GM12801 (cell line): ENCODE measurements around the gene ZNF414.

Experiments used
- CTCF ChIP-seq: IDR thresholded peaks from one replicate; pipeline ENCODE4 v1.5.1; 2011; ENCODE audit warnings: control low read depth; ENCODE audit not compliant: insufficient read length; ENCODE audit errors: extremely low read depth

Gene ZNF414

GRCh38 chr19:8481616-8482015 is 32.4 kb downstream of the ZNF414 start:
- TF ChIP-seq CTCF: no peak

GRCh38 chr19:8481201-8481600 is 32.8 kb downstream of the ZNF414 start:
- no peak for TF ChIP-seq CTCF

GRCh38 chr19:8478598-8478997 is 35.4 kb downstream of the ZNF414 start:
- TF ChIP-seq CTCF: no peak

GRCh38 chr19:8477889-8478288 is 36.1 kb downstream of the ZNF414 start:
- TF ChIP-seq CTCF: no peak

GRCh38 chr19:8476524-8476923 is 37.4 kb downstream of the ZNF414 start:
- no peak for TF ChIP-seq CTCF

- TF ChIP-seq CTCF: no peak
Observed at GRCh38 chr19:8475005-8475404, 39.0 kb downstream of the ZNF414 start.

GRCh38 chr19:8473648-8474476 is 40.1 kb downstream of the ZNF414 start:
- TF ChIP-seq CTCF: no peak
